Type B pancreatic cell (in vitro differentiated cells): ENCODE measurements around the gene PPT2. TPM values are rescaled to one million over a fixed set of nuclear protein-coding genes. Genes with fewer than 3 reads are reported as not detected.

Source experiments
- DNase-seq: peaks from one replicate; pipeline ENCODE4 v3.0.0; 2021; ENCODE audit warnings: mixed read lengths; ENCODE audit not compliant: unreplicated experiment; ENCODE audit errors: extremely low spot score
- H3K27ac Mint-ChIP-seq: 2 replicates; pipeline ENCODE4 v1.8.0; 2021; ENCODE audit warnings: mild to moderate bottlenecking, mixed read lengths
- H3K27me3 Mint-ChIP-seq: 2 replicates; pipeline ENCODE4 v1.8.0; 2021; ENCODE audit warnings: mixed read lengths
- H3K36me3 Mint-ChIP-seq: 2 replicates; pipeline ENCODE4 v1.8.0; 2021; ENCODE audit warnings: mixed read lengths
- H3K4me1 Mint-ChIP-seq: one replicate; pipeline ENCODE4 v1.8.0; 2021; ENCODE audit warnings: mixed read lengths; ENCODE audit not compliant: unreplicated experiment
- H3K4me3 Mint-ChIP-seq: 2 replicates; pipeline ENCODE4 v1.8.0; 2021; ENCODE audit warnings: mild to moderate bottlenecking, mixed read lengths
- H3K9me3 Mint-ChIP-seq: 2 replicates; pipeline ENCODE4 v1.8.0; 2021; ENCODE audit warnings: mixed read lengths
- CTCF ChIP-seq: fragments of 200-600 bp; sonication (generic); conservative IDR thresholded peaks from 2 replicates; pipeline ENCODE4 v1.5.0; 2021; ENCODE audit warnings: antibody characterized with exemption, mild to moderate bottlenecking
- total RNA-seq: library from RNA; stranded (reverse); gene quantifications from 2 replicates; pipeline ENCODE4 v1.2.1, GENCODE V29; 2021; ENCODE audit warnings: low replicate concordance

The PPT2 gene
- total RNA-seq, 1 donor from 2014 or later, result 46.9 TPM

- no peaks in the 10 kb centered on the region for H3K9me3 Mint-ChIP-seq
- H3K27ac Mint-ChIP-seq, result peak overlapping the region; percentile 98
- H3K4me3 Mint-ChIP-seq, result no peak overlapping the region
- H3K27me3 Mint-ChIP-seq, result peaks cover 5% of the 10 kb centered on the region
- H3K4me1 Mint-ChIP-seq, result peaks cover 32% of the 10 kb centered on the region
- peaks cover 20% of the 10 kb centered on the region for H3K36me3 Mint-ChIP-seq
- no peak for TF ChIP-seq CTCF
- DNase-seq, result no peak
These were observed 40.3 kb upstream of the PPT2 start for GRCh38 chr6:32113386-32114352.

GRCh38 chr6:32114796-32115195 is 39.1 kb upstream of the PPT2 start:
- no peak for TF ChIP-seq CTCF
- no peak for DNase-seq
- Mint-ChIP-seq H3K4me3 (peak overlapping the region; percentile 74), H3K27ac (peak overlapping the region; percentile 98), H3K4me1 (peaks cover 37% of the 10 kb centered on the region), H3K27me3 (no peaks in the 10 kb centered on the region), H3K36me3 (peaks cover 20% of the 10 kb centered on the region), H3K9me3 (no peaks in the 10 kb centered on the region)

- peaks cover 20% of the 10 kb centered on the region for H3K36me3 Mint-ChIP-seq
- H3K9me3 Mint-ChIP-seq, result no peaks in the 10 kb centered on the region
- peak overlapping the region; percentile 98 for H3K27ac Mint-ChIP-seq
- no peaks in the 10 kb centered on the region for H3K27me3 Mint-ChIP-seq
- H3K4me1 Mint-ChIP-seq, result peaks cover 37% of the 10 kb centered on the region
- no peak overlapping the region for H3K4me3 Mint-ChIP-seq
- no peak for TF ChIP-seq CTCF
- DNase-seq, result no peak
These were observed 38.3 kb upstream of the PPT2 start for GRCh38 chr6:32115623-32116022.

- H3K4me1 Mint-ChIP-seq, result peaks cover 31% of the 10 kb centered on the region
- DNase-seq, result no peak
These were observed 37.3 kb upstream of the PPT2 start for GRCh38 chr6:32116674-32117073.

GRCh38 chr6:32117461-32117860 is 36.5 kb upstream of the PPT2 start:
- TF ChIP-seq CTCF, result no peak
- Mint-ChIP-seq H3K4me3 (no peak overlapping the region), H3K27ac (no peak overlapping the region), H3K9me3 (no peaks in the 10 kb centered on the region), H3K27me3 (no peaks in the 10 kb centered on the region), H3K4me1 (peaks cover 23% of the 10 kb centered on the region), H3K36me3 (peaks cover 21% of the 10 kb centered on the region)
- no peak for DNase-seq

More at GRCh38 chr6:32116674-32117073, 37.3 kb upstream of the PPT2 start:
- H3K4me3 Mint-ChIP-seq, result no peak overlapping the region
- peaks cover 23% of the 10 kb centered on the region for H3K36me3 Mint-ChIP-seq
- no peaks in the 10 kb centered on the region for H3K9me3 Mint-ChIP-seq
- peak overlapping the region; percentile 39 for H3K27ac Mint-ChIP-seq
- H3K27me3 Mint-ChIP-seq, result no peaks in the 10 kb centered on the region
- peak; percentile 70 for TF ChIP-seq CTCF
